NK-92 (cell line): ENCODE measurements around the gene STIL.
"Not testable (repeated sequence)": the region's sequence is repeated elsewhere in the genome, so short reads cannot be mapped to it uniquely, and the experiment has no call there.

Experiments
- DNase-seq: peaks from one replicate; lab custom pipeline; 2025; ENCODE audit not compliant: unreplicated experiment; lab: John Stamatoyannopoulos, UW

STIL gene

DNA sequence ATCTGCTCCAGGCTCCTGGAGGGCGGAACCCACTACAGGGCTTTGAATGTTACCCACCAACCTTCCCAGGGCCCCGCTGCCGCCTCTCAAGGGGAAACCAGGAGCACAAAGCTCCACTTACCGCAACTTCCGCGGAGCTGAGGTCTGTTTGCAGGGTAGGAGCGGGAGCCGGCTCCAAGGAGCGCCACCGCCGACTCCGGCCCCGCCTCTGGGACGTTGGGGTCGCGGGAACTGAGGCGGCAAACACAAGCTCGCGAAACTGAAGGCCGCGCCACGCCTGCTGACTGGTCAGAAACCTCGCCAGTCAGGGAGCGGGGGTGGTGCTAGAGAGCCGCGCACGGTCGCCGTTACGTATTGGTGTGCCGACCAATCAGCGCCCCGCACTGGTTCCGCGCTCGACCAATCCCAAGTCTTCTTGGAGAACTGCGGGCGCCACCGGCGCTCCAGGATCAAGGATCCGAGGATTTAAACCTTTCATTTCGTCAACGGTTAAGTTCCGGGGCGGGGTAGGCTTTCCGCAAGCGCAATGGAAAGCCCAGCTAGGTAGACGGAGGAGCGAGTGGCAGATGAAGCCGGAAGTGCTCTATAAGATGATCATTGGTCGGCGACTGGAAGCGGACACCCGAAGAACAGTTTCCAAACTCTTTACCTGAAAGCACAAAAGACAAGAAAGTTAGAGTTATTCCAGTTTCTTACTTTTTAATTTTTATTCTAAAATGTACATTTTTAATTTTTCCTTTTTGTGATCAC, at the start of gene STIL:
STIL (minus strand) TSS at position 233 of the 750 bp plus-strand sequence. CDS start 3,828 bp downstream, outside the sequence.
- peak; percentile 85 for DNase-seq

DNA sequence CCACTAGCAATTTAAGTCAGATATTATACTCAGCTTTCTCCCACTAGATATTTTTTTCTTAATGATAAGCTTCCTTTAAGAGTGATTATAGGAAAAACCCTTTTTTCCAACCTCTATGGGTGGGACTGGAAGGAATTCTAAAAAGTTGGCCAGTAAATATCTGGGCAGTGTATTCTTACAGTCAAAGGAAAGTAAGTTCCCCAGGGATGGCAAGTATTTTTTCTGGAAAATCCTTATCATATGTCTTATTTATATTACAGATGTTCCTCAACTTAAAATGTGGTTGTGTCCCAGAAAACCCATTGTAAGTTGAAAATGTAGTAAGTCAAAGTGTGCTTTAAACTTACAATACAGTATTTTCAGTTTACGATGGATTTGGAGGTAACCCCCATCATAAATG, 48.9 kb upstream of the STIL start:
- no peak for DNase-seq

DNA sequence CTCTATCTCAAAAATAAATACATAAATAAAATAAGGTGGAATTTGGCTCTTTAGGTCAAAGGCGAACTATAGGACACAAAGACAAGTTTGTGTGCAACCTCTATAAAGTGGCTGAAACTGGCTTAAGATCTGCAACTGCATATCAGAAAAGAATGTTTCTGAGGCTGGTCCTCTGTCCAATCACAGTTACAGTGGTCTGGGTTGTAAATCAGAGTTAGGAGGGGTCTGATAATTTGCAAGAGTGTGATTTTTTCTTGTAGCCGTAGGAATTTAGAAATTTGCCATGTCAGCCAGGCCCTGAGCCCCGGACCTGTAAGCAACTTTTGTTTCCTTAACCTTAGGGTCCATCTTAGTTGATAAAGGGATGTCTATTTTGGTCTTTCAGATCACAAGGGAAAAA, 47.4 kb upstream of the STIL start:
- no peak for DNase-seq

DNA sequence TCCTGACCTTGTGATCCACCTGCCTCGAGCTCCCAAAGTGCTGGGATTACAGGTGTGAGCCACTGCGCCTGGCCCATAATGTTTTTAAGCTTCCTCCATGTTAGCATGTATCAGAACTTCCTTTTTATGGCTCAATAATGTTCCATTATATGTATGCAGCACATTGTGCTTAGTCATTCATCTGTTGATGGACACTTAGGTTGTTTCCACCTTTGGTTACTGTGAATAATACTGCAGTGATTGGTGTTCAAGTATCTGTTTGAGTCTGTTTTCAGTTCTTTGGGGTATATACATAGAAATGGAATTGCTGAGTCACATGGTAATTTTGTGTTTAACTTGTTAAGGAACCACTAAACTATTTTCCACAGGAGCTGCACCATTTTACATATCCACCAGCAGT, 37.4 kb upstream of the STIL start:
- no peak for DNase-seq

DNA sequence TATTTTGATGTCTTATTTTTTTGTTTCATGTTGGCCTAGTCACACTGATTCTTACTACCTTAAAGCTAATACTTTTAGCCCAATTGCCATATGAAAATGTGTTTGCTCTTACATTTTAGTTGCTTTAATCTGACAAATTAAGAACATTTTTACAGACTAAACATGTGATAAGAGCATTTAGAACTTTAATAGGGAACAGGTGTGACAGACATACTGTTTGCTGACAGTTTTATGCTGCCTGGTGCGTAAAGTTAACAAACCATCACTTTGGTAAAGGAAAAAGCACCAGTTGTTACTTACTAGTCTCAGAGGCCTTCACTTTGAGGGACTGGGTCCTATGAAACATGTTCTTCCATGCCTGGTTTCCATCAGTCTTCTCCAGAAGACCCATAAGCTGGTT, 34.3 kb upstream of the STIL start:
- DNase-seq, result no peak

DNA sequence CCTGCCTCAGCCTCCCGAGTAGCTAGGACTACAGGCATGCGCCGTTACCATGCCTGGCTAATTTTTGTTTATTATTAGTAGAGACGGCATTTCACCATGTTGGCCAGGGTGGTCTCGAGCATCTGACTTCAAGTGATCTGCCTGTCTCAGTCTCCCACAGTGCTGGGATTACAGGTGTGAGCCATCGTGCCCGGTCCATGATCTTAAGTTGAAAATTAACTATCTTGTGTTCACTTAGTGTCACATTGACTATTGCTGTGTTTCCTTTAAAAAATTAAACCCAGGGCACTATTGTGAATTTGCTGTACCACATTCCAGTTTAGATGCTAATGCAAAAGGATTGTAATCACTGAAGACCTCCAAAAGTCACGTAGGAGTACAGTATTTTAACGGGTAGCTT, 33.8 kb upstream of the STIL start:
- DNase-seq, result no peak

DNA sequence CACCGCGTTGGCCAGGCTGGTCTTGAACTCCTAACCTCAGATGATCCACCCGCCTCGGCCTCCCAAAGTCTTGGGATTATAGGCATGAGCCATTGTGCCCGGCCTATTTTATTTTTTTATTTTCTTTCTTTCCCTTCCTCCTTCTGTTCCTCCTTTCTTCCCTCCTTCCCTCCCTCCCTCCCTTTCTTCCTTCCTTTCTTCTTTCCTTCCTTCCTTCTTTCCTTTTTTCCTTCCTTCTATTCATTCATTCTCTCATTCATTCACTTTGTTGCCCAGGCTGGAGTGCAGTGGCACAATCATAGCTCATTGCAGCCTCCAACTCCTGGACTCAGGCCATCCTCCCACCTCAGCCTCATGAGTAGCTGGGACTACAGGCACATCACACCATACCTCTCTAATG, 33.0 kb upstream of the STIL start:
- not testable (repeated sequence) for DNase-seq

DNA sequence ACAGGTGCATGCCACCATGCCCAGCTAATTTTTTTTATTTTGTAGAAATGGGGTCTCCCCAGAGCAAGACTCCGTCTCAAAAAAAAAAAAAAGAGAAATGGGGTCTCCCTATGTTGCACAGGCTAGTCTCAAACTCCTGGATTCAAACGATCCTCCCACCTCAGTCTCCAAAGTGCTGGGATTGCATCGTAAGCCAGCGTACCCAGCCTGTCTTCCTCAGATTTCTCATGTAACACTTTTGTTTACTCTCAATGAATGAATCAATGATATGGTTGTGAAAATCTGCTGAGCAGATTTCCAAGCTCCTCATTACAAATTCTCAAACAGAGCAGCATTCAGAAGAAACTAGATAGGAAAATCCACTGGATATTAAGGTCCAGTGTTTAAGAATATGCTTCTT, 26.3 kb upstream of the STIL start:
- no peak for DNase-seq

DNA sequence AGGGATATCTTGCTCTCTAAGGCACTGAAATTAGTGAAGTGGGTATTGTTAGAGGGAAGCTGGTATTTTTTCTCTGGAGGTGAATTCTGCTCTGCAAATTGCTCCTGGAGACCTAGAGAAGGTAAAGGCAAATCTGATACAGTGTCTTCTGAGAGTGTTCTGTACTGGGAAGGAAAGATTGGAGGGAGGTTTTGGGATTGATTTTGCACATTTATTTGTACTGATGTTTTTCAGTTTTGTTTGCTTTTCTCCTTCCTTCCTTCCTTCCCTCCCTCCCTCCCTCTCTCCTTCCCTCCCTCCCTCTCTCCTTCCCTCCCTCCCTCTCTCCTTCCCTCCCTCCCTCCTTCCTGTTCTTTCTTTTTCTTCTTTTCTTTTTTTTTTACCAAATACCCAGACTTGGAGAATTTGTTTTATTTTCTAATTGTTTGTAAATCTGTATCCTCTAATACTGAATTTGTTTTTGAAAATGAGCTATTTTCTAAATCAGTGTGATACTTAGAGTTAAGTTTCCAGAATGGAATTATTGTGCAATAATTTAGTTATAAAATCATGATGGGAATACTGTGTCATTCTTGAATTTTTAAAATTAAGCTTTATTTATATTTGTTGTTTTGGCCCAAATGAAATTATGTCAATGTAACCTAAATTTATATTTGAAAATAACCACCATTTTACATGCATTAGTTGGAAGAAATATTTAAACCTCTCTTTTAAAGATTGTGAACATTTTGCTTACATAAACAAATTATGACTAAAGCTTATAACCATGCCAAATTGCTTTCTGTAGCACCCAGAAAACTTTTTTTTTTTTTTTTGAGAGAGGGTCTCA, 24.5 kb upstream of the STIL start:
- DNase-seq, result no peak

DNA sequence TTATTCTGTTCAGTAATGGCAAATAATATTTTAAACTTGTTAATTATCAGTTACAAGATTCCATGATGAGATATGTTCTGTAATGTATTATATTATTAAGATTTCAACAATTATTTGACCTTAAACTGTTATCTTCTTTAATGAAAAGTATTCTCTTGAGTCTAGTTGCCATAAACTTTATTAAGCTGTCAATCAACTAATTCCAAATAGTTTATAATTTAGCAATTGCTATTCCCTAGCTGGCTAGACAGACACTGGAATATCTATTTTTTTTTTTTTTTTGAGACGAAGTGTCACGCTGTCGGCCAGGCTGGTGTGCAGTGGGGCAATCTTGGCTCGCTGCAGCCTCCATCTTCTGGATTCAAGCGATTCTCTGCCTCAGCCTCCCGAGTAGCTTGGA, 23.4 kb upstream of the STIL start:
- no peak for DNase-seq

DNA sequence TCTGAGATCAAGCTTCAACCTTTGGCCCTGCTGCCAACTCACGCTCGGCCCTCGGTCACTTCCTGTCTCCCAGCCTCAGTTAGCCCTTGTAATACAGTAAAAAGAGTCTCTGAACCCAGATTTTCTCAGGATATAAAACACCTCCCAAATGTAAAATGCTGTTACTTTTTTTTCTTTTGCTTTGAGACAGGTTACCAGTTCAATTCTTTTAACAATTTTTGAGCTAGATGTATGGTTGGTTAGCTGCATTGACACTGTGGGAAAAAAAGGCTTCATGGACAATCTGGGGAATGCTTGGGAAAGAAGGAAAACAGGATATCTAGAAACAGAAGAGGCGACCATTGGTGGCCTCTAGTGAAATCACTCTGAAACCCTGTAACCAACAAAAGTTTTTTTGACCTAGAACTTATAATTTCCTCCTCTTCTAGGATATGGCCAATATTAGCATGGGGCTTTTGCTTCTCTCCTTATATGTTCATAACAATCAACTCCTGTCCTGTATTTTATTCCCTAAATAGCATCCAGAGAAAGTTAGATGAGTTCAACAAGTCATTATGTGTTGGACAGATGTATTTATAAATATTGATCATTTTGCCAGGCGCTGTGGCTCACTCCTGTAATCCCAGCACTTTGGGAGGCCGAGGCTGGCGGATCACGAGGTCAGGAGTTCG, 21.0 kb upstream of the STIL start:
- no peak for DNase-seq

DNA sequence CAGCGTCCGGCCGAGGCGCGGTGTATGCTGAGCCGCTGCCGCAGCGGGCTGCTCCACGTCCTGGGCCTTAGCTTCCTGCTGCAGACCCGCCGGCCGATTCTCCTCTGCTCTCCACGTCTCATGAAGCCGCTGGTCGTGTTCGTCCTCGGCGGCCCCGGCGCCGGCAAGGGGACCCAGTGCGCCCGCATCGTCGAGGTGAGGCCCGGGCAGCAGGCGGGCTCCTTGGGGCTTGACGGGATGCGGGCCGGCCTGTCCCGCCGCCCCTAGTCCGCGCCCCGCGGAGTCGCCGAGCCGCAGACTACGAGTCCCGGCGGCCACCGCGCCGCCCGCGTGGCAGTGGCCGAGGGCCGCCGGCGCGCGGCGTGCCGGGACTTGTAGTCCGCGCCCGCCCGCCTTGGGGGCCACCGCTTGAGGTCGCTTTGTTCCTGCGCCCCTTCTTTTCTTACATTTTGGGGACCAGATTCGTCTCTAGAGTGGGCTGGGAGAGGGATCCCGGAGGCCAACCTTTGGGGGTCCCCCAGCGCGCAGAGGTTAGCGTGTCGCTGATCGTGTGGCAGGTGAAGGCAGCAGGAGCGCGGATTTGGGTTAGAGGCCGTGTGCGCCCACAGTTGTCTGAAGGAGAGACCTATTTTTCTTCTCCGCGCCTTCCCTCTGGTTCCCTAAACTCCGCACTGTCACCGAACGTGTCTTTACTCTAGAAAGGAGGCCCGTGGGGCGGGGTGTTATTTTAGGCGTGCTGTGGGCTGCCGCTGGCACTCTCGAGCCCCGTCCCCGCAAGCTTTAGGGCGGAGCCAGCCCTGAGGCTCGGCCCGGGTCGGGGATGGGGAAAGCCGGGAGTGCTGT, 20.2 kb upstream of the STIL start:
- no peak for DNase-seq

DNA sequence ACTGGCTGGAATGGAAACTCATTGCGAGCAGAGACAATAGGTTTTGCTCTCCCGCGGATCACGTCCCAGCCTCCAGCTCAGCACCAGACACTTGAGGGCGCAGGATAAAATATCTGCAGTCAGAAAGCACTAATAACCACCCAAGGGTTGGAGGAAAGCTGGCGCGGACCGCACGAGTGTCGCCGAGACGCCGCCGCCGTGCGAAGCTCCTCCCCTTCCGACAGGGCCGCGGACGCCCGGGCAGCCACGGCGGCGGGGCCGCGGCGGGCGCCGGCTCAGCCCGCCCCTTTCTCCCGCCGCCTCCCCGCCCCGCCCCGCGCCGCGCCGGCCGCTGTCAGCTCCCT, 19.6 kb upstream of the STIL start, which contains the start of gene CMPK1:
CMPK1 (plus strand) TSS at position 213 of the 344 bp plus-strand sequence. CDS start 156 bp downstream, outside the sequence.
- DNase-seq, result no peak

DNA sequence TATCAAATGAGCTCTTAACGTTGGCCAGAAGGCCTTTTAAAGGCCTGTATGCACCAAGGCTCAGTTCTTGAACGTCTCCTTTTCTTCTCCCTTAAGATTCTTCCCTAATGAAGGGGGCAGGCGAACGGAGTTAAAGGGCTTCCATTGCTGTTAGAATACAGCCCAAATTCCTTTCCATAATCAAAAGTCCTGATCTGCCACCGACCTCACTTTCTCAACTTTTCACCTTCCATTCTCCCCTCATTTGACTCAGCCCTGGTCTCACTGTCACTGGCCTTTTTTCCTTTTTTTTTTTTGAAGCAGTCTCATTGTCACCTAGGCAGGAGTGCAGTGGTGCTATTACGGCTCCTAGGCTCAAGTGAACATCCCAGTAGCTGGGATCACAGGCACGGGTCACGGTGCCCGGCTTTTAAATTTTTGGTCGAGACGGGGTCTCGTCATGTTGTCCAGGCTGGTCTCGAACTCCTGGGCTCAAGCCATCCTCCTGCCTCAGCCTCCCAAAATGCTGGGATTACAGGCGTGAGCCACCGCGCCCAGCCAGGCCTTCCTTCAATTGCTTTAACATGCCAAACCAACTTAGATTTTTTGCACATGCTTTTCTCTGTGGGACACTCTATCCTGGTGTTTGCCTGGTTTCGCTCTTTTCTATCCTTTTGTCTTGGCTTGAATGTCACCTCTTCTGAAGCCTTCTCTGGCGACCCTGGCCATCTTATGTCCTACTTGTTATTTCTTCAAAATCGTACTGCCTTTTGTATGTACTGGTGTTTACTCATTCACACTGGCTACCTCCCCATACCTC, 19.0 kb upstream of the STIL start:
- DNase-seq, result no peak

DNA sequence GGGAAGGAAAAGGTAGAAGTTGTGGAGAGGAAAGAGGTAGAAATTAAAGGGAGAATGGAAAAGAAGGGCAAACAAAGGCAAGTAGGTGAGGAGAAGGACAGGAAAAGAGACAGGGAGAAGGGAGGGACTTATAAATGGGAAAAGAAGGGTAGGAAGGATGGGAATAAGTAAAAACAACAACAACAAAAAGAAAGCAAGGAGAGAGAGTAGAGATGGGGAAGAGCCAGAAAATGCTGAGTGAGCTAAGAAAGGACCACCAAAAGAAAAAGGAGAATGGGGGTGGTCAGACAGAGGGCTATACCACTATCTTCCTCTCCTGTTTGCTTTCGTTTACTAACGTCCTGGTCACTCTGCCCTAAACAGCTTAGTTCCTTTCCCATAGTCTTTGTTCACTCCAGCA, 17.9 kb upstream of the STIL start:
- DNase-seq, result no peak

DNA sequence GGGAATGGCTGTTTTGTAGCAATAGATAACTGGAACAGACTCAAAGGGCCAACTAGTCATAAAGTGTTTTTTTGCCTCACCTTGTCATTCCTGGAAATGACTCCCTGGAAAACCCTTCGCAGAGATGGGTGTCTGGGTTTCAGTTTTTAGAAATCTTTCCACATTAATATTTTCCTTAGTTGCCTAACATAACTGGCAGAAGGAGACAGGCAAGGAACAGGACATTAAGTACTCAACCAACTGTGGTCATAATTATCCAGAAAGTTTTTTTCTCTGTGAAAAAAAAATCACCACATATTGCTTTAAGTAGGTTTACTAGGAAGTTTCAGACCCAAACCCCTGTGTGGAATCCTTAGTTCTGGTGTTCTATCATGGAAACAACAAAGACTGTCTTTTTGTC, 16.3 kb upstream of the STIL start:
- no peak for DNase-seq

DNA sequence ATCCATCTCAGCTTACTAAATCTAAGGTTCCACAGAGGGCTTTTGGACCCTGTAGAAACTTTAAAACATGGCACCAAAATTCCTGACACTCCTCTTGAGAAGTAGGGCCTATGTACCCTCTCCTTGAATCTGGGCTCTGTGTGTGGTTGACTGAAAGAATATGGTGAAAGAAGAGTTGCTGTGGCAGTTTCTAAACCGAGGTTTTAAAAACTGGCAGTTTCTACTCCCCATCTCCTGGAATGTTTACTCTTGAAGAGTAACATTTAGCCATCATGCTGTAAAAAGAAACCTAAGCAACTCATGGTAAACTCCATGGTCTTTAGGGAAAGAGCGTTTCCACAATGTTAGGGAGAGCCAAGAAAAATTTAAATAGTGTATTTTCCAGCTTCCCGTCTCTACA, 15.0 kb upstream of the STIL start:
- no peak for DNase-seq

DNA sequence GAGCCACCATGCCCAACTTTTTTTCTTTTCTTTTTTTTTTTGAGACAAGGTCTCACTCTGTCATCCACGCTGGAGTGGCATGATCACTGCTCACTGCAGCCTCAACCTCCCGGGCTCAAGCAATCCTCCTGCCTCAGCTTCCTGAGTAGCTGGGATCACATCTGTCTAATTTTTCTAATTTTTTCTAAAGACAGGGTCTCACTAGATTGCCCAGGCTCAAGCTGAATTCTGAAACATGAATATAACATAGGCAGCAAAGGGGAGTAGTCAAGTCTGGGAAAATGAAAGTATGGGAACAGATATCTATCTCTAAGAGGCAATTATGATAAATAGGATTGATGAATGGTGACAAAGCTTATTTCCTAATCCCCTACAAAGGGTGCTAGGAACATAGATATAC, 12.3 kb upstream of the STIL start:
- no peak for DNase-seq

DNA sequence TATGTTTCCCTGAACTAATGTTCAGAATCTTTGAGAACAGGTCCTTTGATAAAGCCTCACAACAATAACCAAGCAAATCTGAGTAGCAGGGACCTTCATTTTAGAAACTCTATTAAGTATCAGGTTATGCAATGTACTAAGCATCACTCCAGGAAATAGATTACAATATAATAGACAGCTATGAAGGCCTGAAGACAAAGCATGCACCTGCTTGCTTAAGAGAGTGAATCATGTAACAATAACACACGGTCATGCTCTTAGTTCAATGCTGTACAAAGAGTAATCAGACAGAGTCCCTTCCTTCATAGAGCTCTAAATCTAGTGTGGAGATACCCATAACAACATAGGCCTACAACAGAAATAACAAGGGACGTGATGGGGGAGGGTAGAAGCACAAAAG, 11.6 kb upstream of the STIL start:
- DNase-seq, result no peak

DNA sequence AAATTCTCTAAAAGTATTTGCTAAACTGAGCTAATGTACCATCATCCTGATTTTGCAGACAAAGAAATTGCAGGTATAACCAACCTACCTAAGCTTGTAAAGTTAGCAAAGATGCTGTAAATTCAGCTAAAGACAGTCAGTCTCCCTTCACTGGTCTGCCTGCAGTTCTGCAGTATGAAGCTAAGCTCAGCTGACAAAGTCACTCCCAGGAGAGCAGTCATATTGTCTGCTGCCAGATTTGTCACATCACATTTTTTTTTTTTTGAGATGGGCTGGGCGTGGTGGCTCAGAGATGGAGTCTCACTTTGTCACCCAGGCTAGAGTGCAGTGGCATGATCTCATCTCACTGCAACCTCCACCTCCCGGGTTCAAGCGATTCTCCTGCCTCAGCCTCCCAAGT, 10.7 kb upstream of the STIL start:
- no peak for DNase-seq
